NAMALWA (cell line): ENCODE measurements around the gene SEPTIN10.

Experiments
- DNase-seq: peaks from one replicate; pipeline ENCODE4 v3.0.0-alpha.2; 2015; ENCODE audit warnings: low spot score

The SEPTIN10 gene

DNA sequence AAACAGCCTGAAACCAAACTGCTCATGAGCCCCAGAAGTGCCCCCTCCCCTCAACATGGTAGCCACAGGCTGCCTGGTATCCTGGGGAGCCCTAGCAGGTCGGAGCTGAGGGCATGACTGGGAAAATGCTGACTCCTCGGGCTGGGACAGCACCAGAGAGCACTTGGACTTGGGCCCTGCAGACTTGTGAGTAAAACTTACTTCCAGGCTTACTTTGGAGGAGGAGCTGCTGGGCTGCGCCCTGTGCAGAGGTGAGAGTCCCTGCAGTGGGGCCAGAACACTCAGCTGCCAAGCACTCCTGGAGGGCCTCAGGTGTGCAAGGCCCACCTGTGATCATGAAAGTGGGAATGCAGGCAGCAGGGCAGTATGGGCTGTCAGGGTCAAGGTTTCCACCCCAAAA lies 119.4 kb downstream of the SEPTIN10 start:
- DNase-seq = no peak

DNA sequence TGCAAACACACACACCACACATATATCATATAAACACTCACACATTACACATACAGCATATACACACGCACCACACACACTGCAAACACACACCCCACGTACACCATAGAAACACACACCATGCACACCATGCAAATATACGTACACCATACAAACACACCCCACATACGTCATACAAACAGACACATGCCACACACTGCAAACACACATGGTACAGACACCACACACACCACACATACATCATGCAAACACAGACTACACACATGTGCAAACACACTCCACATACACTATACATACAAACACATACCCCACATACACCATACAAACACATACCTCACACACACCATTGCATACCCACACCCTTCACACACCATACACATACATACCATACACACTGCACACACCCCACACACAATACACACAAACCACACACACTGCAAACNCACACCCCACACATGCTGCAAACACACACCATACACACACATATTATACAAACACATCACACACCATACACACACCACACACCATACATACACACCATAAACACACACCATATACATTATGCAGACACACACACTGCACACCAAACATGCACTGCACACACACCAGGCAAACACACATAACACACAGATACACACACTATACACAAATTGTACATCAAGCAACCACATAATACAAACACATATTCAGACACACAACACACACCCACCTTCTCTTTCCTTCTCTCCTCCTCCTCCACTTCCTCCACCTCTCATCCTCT lies 120.4 kb downstream of the SEPTIN10 start:
- no peak for DNase-seq
